Measurements from ENCODE around the gene EVI5L.
A peak's percentile ranks its signal among the peaks of the same experiment; 100 is the strongest.
"Not testable (repeated sequence)": the region's sequence is repeated elsewhere in the genome, so short reads cannot be mapped to it uniquely, and the experiment has no call there.

The EVI5L gene

DNA sequence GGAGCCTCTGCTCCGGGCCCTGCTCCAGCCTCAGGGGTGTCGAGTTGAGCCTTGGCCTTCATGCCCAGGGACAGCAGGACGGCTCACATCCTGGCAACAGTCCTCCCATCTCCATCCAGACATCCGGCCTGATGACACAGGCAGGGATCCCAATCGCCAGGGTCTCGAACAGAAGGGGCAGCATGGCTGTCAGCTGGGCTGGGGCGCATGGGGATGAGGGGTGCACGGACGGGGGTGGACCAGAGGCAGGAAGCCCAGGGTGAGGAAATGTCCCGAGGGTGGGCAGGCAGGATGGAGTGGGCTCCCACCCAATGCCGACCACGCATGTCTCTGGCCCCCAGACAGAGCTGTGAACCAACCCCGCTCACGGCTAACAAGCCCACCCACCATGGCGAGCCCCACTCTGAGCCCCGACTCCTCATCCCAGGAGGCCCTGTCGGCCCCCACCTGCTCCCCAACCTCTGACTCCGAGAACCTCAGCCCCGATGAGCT, 16.2 kb downstream of the EVI5L start:
- no peak for DNase-seq

DNA sequence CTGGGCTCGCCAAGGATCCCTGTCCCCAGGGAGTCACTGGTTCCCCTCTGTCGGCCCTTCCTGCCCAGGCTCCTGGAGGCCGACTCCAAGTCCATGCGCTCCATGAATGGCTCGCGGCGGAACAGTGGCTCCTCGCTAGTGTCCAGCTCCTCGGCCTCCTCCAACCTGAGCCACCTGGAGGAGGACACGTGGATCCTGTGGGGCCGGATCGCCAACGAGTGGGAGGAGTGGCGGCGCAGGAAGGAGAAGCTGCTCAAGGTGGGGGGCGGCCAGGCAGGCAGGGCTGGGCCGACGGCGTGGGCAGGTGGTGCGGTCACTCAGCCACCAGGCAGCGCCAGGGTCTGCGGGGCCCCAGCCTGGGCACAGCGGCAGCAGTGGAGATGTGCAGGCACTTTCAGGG, 17.6 kb downstream of the EVI5L start:
- no peak for DNase-seq

DNA sequence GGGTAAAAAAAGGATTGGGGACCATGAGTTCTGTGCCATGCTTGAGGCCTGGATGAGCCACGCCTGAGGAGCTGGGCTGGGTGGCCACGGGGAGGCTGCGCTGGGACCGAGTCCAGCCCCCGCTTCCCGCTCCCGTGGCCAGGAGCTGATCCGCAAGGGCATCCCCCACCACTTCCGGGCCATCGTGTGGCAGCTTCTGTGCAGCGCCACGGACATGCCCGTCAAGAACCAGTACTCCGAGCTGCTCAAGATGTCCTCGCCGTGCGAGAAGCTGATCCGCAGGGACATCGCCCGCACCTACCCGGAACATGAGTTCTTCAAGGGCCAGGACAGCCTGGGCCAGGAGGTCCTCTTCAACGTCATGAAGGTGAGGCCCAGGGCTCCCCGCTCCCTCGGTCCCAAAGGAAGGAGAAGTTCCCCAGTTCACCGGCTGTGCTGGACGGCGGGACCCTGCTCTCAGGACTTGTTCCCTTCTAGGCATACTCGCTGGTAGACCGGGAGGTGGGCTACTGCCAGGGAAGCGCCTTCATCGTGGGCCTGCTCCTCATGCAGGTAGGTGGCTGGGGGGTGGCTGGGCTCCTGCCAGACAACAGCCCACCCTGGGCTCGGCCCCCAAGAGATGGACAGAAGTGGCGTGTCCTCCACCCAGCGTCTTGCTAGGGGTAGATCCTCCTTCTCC, 18.9 kb downstream of the EVI5L start:
- DNase-seq, result no peak

DNA sequence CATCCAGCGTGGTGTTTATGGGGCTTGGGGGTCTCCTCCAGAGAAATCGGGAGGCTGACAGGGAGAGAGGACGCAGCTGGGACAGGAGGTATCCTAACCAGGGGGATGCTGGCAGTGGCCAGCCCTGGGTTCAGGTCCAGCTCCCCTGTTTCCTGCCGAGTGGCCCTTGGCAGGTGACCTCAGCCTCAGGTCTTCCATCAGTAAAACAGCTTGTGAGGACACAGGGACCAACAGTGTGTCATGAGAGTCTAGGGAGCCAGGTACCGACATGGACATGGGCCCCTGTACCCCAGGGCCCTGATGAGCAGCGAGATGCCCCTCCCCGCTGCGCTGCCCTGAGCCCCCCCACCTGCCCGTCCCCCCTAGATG, 19.6 kb downstream of the EVI5L start:
- no peak for DNase-seq

DNA sequence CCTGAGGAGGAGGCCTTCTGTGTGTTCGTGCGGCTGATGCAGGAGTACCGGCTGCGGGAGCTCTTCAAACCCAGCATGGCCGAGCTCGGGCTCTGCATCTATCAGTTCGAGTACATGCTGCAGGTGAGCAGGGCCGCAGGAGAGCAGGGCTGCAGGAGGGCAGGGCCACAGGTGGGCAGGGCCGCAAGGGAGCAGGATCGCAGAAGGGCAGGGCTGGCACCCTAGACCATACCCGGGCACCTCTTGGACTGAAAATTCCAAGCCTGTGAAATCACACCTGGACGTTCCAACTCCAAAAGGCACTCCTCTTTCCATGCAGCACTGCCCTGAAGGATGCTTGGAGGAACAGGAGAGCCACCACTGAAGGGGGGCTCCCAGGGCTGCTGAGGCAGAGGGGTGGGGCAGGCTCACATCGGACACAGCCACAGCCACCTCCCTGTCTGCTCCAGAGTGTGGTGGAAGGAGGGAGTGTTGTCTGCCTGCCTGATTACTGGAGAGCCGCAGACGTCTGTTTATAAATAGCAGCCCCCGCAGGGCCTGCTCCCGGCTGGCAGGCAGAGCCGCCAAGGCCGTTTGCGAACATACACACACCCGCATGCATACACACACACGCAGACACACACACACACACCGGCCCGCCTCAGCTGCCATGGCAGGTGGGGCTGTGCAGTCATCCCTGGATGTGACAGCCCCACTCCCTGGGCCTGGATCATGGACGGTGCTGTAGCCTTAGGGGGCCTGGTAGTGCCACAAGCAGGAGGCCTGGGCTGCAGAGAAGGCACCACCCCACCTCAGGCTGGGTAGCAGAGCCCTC, 20.2 kb downstream of the EVI5L start:
- no peak for DNase-seq

DNA sequence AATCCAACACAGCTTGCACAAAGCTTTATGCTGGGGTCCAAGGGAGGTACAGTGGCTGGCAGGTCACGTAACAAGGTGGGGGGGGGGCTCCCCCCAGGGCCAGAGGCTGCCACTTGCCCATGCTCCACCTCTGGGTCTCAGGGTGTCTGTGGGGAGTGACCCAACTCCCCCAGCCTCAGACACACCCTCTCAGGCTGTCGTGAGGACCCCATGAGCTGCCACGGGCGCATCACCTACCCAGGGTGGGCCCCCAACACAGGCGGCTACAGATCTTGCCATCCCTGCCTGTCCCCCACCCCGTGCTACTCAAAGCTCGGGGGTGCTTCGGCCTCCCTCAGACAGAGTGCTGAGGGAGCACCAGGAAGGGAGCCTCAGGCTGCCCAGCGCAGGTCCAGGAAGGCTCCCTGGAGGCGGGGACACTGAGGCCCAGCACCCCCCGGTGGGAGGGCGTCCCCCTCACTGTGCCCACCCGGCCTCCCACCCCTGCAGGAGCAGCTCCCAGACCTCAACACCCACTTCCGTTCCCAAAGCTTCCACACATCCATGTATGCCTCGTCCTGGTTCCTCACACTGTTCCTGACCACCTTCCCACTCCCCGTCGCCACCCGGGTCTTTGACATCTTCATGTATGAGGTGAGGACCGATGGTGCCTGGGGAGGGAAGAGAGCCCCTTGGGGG, 21.1 kb downstream of the EVI5L start:
- no peak for DNase-seq

DNA sequence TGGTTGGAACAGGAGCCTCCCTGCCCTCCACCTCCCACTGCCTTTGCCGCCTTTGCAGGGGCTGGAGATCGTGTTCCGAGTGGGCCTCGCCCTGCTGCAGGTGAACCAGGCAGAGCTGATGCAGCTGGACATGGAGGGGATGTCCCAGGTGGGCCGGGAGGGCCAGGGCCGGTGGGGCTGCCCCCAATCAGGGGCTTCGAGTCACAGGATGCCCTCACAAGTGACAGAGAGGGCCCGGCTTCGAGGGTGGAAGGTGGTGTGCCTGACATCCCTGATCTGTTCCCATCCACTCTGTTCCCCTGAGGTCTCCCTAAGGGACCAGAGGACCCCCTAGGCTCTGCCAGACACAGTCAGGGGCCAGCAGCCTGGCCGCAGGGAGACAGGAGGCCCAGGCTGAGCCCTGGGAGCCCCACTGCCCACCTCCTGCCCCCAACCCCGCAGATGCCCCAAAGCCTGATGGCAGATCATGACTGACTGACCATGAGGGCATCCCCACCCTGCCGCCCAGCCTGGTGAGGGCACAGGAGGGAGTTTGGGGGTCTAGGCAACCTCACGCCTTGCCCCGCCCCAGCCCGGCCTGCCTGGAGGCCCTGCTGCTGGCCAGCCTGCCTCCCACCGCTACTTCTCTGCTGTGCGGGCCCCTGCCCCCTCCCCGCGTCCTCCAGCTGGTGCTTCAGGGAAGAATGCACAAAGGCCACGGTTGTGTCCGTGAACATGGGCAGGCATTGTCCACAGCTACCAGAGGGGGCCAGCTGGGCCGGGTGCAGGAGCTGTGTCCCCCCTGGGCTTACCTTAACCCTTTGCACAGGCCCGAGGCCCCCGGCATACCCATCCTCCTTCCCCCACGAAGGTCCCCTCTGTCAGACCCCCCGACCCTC, 21.8 kb downstream of the EVI5L start:
- no peak for DNase-seq

DNA sequence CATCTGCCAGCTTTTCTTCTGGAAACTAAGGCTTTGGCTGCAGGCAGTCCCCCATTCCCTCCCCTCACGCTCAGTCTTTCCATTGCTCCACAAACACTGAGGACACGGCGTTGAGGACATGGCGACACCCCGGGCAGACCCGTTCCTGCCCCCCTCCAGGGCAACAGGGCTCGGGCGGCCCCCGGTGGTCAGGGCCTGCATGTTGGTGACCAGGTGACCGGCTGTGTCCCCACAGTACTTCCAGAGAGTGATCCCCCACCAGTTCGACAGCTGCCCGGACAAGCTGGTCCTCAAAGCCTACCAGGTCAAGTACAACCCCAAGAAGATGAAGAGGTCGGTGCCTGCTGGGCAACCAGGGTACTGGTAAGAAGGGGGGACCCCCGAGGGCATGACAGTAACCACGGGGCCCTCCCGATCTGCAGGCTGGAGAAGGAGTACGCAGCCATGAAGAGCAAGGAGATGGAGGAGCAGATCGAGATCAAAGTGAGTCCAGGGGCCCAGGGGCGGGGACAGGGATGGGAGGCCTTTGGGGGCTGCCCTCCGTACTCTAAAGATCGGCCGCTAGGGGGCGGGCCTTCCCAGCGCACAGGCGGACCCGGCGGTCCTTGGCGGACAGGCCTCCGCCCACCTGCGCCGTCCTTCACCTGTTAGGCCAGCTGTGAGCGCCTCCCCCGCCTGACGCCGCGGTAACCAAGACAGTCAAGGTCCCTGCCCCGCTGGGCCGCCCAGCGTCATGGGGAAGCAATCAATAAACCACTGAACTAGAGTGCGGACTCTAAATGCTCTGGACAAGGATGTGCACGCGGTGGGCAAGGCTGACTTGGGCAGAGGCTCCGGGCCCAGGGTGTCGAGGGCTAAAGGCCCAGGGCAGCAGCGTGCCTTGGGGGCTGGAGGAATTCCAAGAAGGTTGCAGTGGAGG, 23.1 kb downstream of the EVI5L start:
- DNase-seq, result peak; percentile 48

DNA sequence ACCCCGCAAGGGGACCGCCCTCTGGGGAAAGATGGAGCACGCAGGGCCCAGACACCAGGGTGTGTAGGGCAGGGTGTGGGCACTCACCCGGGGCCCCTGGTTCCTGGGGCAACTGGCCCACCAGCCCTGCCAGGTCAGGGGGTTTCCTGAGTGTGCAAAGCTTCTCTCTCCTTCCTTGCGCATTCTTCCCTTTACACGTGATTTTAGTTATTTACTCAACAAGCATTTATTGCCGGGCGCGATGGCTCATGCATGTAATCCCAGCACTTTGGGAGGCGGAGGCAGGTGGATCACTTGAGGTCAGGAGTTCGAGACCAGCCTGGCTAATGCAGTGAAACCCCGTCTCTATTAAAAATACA, 23.7 kb downstream of the EVI5L start:
- DNase-seq, result no peak

DNA sequence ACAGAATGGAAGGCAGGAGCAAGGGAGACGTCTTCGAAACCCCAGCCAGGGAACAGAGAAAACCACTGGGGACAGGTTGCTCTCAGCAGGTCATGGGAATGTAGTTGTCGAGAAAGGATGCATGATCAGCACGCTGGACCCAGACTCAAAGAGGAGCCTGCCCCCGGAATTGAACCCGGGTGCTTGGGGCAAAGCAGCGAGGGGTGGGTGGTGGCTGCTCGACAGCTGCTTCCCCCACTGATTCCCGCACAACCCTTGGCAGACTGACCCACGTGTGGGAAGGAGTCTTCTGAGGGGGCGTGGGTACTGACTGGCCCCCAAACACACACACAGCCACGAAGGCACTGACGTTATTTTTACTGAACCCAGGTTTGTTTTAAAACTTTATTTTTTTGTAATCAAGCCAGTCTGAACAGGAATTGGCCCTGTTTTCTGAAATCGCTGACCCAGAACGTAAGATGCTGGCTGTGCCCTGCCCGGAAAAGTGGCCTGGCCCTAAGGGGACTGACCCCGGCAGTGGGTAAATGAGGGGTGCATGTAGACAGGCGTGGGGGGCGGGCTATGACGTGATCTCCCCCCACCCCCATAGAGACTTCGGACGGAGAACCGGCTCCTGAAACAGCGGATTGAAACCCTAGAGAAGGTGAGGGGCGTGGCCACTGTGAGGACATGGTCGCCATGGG, 25.5 kb downstream of the EVI5L start:
- DNase-seq, result no peak

DNA sequence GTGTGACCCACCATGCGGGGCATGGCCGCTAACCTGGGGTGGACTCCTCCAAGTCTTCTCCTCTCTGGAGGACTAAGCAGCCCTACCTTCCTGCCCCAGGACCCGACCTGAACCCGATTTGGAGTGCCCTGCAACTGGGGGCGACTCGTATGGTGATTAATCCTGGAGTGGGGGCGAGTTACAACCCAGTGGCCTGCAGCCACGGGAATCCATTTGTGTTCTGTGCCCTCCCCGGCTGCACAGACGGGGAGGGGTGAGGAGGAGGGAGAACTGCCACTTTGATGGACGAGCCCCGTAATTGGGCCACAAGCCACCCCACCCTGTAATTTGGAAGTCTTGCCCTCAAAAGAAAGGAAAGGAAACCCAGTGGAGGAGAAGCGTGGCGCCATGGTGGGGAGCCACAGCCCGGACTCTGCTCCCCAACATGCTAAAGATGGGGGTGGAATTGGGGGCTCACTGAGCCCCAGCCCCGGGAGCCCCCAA, 26.1 kb downstream of the EVI5L start:
- no peak for DNase-seq

DNA sequence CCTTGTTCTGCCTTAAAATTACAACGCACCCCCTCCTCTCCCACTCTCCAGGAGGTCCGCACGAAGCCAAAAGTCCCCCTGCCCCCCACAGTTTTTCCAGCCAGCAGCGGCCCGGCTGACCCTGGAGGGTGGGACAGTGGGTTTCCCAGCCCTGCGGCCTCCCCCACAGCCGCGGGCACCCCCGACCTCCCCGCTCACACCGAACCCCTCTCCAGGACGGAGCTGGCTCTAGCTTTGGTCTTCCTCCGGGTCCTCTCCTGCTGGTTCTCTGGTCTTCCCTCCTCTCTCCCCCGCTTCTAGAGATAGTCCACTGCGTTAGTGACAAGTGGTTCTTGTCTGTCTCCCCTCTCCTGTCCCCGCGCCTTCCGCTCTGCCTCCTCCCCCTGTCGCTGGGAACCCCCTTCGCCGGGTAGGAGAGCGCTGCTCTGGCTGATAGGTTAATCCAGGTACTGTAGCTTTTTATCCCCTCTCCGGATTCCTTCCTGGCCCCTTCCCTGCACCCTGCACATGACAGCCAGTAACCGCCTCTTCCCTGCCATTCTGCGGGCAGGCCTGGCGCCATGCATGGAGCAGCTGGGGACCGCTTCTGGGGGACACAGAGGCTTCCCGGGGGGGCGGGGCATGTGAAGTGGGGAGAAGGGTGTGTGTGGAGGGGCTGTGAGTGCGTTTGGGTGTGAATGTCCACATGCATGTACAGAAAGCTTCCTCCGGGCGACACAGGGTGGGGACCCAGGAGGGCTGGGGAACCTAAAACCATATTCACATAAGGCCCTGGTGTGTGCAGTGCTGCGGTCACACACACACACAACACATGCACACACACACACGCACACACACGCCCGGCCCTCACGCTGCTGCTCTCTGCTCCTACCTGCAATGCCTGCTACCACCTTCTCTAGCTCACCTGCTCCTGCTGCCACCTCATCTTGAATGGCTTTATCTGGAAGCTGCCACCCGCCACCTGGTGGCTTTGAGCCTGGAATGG, 27.0 kb downstream of the EVI5L start:
- DNase-seq, result no peak

DNA sequence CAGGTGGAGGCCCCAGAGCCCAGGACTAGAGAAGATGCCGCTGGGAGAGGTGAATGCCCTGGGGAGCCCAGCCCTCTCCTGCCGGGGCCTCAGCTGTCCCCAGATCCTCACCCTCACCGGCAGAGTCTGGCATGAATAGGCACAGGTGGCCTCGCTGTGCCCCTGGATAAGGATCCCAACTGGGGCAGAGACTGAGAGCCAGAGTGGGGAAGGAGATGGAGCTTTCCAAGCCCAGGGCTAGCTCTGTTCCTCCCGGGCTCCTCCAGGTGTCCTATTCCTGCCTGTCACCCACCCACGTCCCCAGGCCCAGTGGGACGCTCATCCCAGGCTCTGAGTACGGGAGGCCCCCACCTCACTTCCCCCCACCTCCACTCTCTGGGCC, 27.7 kb downstream of the EVI5L start:
- DNase-seq, result no peak

DNA sequence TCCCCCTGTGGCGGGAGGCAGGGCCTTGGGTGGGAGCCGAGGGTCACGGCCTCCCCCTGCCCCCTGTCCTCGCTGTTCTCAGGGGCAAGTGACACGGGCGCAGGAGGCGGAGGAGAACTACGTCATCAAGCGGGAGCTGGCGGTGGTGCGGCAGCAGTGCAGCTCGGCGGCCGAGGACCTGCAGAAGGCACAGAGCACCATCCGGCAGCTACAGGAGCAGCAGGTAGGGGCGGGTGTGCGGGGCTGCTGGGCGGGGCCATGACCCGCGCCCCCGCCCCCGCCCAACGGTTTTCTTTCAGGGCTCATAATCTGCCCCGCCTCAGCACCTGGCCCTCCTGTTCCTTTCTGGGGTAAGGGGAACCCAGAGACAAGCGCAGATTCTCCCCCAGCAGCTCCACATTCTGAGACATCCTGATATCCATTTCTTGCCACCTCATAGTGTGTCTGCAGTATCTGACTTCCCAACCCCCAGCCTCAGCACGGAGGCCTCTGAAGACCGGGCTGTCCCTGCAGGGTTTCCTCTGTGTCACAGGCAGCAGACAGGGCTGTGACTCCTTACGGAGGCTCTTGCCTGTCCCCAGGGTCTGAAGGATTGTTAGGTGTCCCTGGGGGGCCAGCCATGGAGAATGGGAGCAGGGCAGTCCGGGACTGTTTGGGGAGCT, 28.2 kb downstream of the EVI5L start:
- DNase-seq, result no peak

DNA sequence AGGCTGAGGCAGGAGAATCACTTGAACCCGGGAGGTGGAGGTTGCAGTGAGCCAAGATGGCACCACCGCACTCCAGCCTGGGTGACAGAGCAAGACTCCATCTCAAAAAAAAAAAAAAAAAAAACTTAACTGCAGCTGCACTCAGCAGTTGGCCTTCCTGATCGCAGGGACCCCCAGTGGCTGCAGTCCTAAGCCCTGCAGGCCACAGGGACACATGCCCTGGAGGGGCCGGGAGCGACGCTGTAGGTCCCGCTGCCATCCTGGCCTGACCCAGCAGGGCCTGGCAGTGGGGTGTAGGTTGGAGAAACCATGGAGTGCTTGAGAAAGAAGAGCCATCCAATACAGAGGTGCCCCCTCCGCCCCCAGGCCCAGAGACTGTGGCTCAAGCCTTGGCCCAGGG, 29.1 kb downstream of the EVI5L start:
- not testable (repeated sequence) for DNase-seq

DNA sequence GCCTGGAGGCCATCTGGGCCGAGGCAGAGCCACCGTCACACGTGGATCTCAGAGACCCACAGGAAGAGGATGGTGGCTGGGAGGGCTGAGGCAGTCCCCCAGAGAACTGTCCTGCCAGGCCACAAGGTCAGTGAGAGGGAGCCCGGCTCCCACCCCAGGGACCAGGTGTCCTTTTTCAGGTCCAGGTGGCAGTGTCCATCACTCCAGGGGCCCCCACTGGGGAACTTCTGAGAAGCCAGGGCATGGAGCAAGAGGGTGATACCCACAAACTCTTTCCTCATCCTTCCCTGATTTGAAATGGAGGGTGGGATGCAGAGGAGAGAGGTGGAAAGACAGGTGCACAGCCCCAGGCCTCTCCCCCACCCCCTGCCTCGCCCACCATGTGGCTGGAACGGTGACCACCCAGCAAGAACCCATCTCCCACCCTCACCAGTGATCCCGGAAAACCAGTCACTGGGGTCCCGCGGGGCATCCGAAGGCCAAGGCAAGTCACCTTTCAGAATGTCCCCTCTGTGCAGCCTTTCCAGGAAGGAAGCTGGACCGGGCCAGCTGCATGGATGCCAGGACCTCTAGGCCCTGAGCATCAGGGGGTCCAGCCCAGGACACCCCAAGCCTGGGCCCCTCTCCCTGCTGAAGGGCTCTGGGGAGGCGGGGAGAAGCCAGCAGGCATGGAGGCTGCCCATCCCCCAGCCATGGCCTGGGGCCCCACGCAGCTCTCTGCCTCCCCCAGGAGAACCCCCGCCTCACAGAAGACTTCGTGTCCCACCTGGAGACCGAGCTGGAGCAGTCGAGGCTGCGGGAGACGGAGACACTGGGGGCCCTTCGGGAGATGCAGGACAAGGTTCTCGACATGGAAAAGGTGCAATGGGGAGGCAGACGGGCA, 30.1 kb downstream of the EVI5L start:
- DNase-seq, result no peak

DNA sequence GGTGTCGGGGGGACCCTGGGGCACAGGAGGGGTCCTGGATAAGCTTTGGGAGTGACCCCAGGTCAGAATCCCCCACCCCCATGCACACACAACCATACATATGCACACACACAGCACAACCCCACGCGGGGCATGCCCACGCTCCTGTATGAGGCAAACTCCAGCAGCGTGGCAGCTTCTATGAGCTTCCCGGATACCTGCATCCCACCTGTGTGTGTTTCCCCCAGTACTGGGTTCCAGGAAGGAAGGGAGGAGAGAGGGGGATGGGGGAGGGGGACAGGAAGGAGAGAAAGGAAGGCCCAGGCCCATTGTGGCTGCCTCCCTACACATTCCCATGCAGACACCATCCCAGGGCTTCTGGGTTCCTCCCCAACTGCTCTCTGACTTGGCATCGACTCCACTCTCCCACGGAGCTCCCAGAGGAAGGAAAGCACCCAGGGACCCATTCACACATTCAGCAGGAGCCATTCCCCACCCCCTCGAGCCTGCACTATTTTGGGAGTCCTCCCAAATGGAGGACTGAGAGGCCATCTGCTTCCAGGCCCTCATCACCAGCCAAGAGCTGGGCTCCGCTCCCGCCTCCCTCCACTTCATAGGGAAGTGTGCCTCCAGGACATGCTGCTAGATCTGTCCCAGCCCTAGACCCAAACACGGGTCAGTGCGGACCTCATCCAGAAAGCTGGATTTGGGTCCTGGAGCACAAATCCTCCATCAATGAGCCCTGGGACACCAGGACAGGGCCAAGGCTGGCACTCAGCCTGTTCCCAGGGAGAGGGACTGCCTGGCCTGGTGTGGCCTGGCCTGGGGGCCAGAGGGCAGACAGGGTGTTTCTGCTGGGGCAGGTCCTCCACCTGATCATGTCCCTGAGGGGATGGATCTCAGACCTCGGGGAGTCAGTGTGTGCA, 30.9 kb downstream of the EVI5L start:
- DNase-seq, result no peak
